MM.1S (cell line): Measurements from ENCODE around the gene LEF1.

Source experiments
- DNase-seq: peaks from one replicate; pipeline ENCODE4 v3.0.0-alpha.2; 2015
- H2AFZ ChIP-seq: fragments of 300-600 bp; sonication (generic); 2 replicates; pipeline ENCODE4 v1.6.0; 2016; ENCODE audit warnings: antibody characterized with exemption, low read length
- H3F3A ChIP-seq: fragments of 300-600 bp; sonication (generic); 2 replicates; pipeline ENCODE4 v1.6.1; 2016; ENCODE audit warnings: mild to moderate bottlenecking, antibody characterized with exemption, low read length, moderate library complexity, mixed read lengths; ENCODE audit not compliant: insufficient read depth
- H3K27ac ChIP-seq: fragments of 300-600 bp; sonication (generic); 2 replicates; pipeline ENCODE4 v1.5.1; 2016; ENCODE audit warnings: mild to moderate bottlenecking, low read length
- H3K27me3 ChIP-seq: fragments of 300-600 bp; sonication (generic); replicated peaks from 2 replicates; pipeline ENCODE4 v1.6.0; 2016; ENCODE audit warnings: low read length; ENCODE audit not compliant: insufficient read depth
- H3K36me3 ChIP-seq: fragments of 300-600 bp; sonication (generic); replicated peaks from 2 replicates; pipeline ENCODE4 v1.6.1; 2016; ENCODE audit warnings: mild to moderate bottlenecking, low read length, mixed read lengths; ENCODE audit not compliant: insufficient read depth
- H3K4me1 ChIP-seq: fragments of 300-600 bp; sonication (generic); 2 replicates; pipeline ENCODE4 v1.6.1; 2016; ENCODE audit warnings: low read length, mixed read lengths
- H3K4me2 ChIP-seq: fragments of 300-600 bp; sonication (generic); 2 replicates; pipeline ENCODE4 v1.6.0; 2016; ENCODE audit warnings: low read depth, low read length
- H3K4me3 ChIP-seq: fragments of 300-600 bp; sonication (generic); 2 replicates; pipeline ENCODE4 v1.5.1; 2016; ENCODE audit warnings: low read length, mixed read lengths
- H3K79me2 ChIP-seq: fragments of 300-600 bp; sonication (generic); 2 replicates; pipeline ENCODE4 v1.6.1; 2016; ENCODE audit warnings: mixed run types, low read length, mixed read lengths
- H3K9ac ChIP-seq: fragments of 300-600 bp; sonication (generic); 2 replicates; pipeline ENCODE4 v1.6.1; 2016; ENCODE audit warnings: low read length, mixed read lengths
- H3K9me2 ChIP-seq: fragments of 300-600 bp; sonication (generic); replicated peaks from 2 replicates; pipeline ENCODE4 v1.6.1; 2016; ENCODE audit warnings: mild to moderate bottlenecking, low read length, mixed read lengths; ENCODE audit not compliant: insufficient read depth
- H3K9me3 ChIP-seq: fragments of 300-600 bp; sonication (generic); replicated peaks from 2 replicates; pipeline ENCODE4 v1.6.1; 2016; ENCODE audit warnings: mild to moderate bottlenecking, low read length, mixed read lengths; ENCODE audit not compliant: insufficient read depth
- H4K20me1 ChIP-seq: fragments of 300-600 bp; sonication (generic); 2 replicates; pipeline ENCODE4 v1.6.1; 2016; ENCODE audit warnings: mild to moderate bottlenecking, low read length, moderate library complexity, mixed read lengths; ENCODE audit not compliant: insufficient read depth
- CTCF ChIP-seq: fragments of 300-600 bp; sonication (generic); IDR thresholded peaks from 2 replicates; pipeline ENCODE4 v1.5.1; 2016; ENCODE audit warnings: antibody characterized with exemption, low read length, mixed read lengths
- EZH2 ChIP-seq: fragments of 300-600 bp; sonication (generic); optimal IDR thresholded peaks from 2 replicates; pipeline ENCODE3; 2017; ENCODE audit warnings: low read depth, mild to moderate bottlenecking, antibody characterized with exemption, low read length, mixed read lengths
- EZH2phosphoT487 ChIP-seq: fragments of 300-600 bp; sonication (generic); IDR thresholded peaks from 2 replicates; pipeline ENCODE4 v1.6.1; 2018; ENCODE audit warnings: antibody characterized with exemption, low read length

The LEF1 gene

GRCh38 chr4:108166038-108166437, 2.7 kb downstream of the LEF1 start:
- DNase-seq: peak; percentile 33
- Histone ChIP-seq H3K36me3 (peaks cover 9% of the 10 kb centered on the region; the same call in 1 of the 2 replicates), H3K9ac (peak overlapping the region; percentile 76; the same call in 1 of the 2 replicates), H3K27ac (peak overlapping the region; percentile 31; the same call in 1 of the 2 replicates), H3K79me2 (peaks cover 58% of the 10 kb centered on the region), H3F3A (peaks cover 31% of the 10 kb centered on the region), H3K4me3 (peak overlapping the region; percentile 96), H2AFZ (0 out of 2 replicates have a peak overlapping the region, but pooled peaks have one; percentile 64), H3K9me2 (no peaks in the 10 kb centered on the region), H3K4me2 (peak overlapping the region; percentile 80), H4K20me1 (no peaks in the 10 kb centered on the region), H3K9me3 (no peaks in the 10 kb centered on the region), H3K4me1 (peaks cover 20% of the 10 kb centered on the region), H3K27me3 (peaks cover 17% of the 10 kb centered on the region)
- TF ChIP-seq CTCF (no peak), EZH2 (no peak), EZH2phosphoT487 (no peak)

- H3K36me3 ChIP-seq: peaks cover 9% of the 10 kb centered on the region; the same call in 1 of the 2 replicates
- no peak for TF ChIP-seq EZH2phosphoT487
- no peak for TF ChIP-seq CTCF
- TF ChIP-seq EZH2: no peak
- H3K4me1 ChIP-seq: peaks cover 24% of the 10 kb centered on the region
- H4K20me1 ChIP-seq: no peaks in the 10 kb centered on the region
- peaks cover 12% of the 10 kb centered on the region for H3K27me3 ChIP-seq
- peaks cover 63% of the 10 kb centered on the region for H3K79me2 ChIP-seq
- H3K9ac ChIP-seq: peak overlapping the region; percentile 76; the same call in 1 of the 2 replicates
- H3K4me2 ChIP-seq: peak overlapping the region; percentile 80
- no peaks in the 10 kb centered on the region for H3K9me2 ChIP-seq
- H3K4me3 ChIP-seq: peak overlapping the region; percentile 96
- H3K27ac ChIP-seq: no peak overlapping the region
- no peak for DNase-seq
- no peaks in the 10 kb centered on the region for H3K9me3 ChIP-seq
- H2AFZ ChIP-seq: no peak overlapping the region
- H3F3A ChIP-seq: peaks cover 31% of the 10 kb centered on the region
Measured at GRCh38 chr4:108165586-108165985, 3.1 kb downstream of the LEF1 start.

GRCh38 chr4:108163351-108163750, 5.4 kb downstream of the LEF1 start:
- no peak overlapping the region for H3K4me2 ChIP-seq
- no peaks in the 10 kb centered on the region for H4K20me1 ChIP-seq
- no peak overlapping the region for H3K9ac ChIP-seq
- H2AFZ ChIP-seq: no peak overlapping the region
- no peak for DNase-seq
- no peaks in the 10 kb centered on the region for H3K9me2 ChIP-seq
- H3F3A ChIP-seq: peaks cover 21% of the 10 kb centered on the region
- H3K4me3 ChIP-seq: no peak overlapping the region
- H3K27ac ChIP-seq: no peak overlapping the region
- H3K9me3 ChIP-seq: no peaks in the 10 kb centered on the region
- H3K27me3 ChIP-seq: no peaks in the 10 kb centered on the region
- H3K79me2 ChIP-seq: peaks cover 75% of the 10 kb centered on the region
- H3K4me1 ChIP-seq: peaks cover 33% of the 10 kb centered on the region
- H3K36me3 ChIP-seq: peaks cover 13% of the 10 kb centered on the region; the same call in 1 of the 2 replicates
- TF ChIP-seq EZH2 (no peak), CTCF (no peak), EZH2phosphoT487 (no peak)
